ENCODE measurements around the gene FRMD4A.

DNA sequence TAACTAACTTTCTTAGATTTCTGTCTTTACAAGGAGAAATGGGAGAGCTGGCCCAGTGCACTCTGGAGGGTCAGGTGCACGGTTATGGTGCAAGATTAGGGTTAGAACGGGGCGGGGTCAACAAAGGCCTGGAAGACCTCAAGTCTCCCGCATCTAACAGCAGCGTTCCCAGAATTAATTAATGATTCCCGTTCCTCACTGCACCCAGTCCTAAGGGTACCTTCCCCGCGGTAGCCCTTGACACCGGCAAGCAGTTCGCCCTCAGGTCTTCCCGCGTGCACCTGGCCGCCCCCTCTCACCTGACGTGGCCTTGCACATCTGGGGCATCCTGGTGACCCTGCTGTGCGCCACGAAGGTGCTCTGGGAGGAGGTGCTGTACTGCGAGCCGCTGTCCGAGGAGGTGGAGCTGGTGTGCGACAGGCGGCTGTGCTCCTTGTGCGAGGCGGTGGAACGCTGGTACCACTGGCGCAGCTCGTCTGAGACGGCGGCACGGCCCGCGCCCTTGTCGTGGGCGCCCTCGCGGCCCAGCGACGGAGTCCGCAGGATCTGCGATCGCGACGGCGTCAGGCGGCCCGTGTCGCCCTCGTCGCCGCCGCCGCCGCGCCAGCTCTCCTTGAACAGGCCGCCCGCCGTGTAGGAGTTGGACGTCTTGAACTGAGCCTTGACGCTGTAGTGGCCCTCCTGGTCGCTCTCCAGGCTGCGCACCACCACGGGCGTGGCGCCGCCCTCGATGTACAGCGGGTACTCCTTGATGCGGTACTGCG lies 674.2 kb downstream of the FRMD4A start:
- TF ChIP-seq, protein P1, sequence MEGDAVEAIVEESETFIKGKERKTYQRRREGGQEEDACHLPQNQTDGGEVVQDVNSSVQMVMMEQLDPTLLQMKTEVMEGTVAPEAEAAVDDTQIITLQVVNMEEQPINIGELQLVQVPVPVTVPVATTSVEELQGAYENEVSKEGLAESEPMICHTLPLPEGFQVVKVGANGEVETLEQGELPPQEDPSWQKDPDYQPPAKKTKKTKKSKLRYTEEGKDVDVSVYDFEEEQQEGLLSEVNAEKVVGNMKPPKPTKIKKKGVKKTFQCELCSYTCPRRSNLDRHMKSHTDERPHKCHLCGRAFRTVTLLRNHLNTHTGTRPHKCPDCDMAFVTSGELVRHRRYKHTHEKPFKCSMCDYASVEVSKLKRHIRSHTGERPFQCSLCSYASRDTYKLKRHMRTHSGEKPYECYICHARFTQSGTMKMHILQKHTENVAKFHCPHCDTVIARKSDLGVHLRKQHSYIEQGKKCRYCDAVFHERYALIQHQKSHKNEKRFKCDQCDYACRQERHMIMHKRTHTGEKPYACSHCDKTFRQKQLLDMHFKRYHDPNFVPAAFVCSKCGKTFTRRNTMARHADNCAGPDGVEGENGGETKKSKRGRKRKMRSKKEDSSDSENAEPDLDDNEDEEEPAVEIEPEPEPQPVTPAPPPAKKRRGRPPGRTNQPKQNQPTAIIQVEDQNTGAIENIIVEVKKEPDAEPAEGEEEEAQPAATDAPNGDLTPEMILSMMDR (conservative IDR thresholded peaks at IDR 0.05 in 1 of 2, IDR thresholded peaks at IDR 0.05 in 1 of 2; ENCODE audit: extremely low read depth in 1 of 2, insufficient read depth in 1 of 2, low read depth in 1 of 2, low read length in 2 of 2): no peak
- TF ChIP-seq EZH2 (IDR thresholded peaks at IDR 0.05; ENCODE audit: borderline replicate concordance, low read length): no peak
